LNCaP clone FGC (cell line): ENCODE measurements around the gene GGCT.

Experiments used
- DNase-seq: peaks from one replicate; pipeline ENCODE4 v3.0.0-alpha.2; 2011; ENCODE audit warnings: low read depth
- H3K4me3 ChIP-seq: 2 replicates; pipeline ENCODE4 v1.5.1; 2011; ENCODE audit warnings: mild to moderate bottlenecking, low read depth, low read length, control low read depth
- TF ChIP-seq, protein P1 (sequence below): IDR thresholded peaks from 2 replicates; pipeline ENCODE4 v1.5.1; 2012; ENCODE audit warnings: mild to moderate bottlenecking; ENCODE audit not compliant: control insufficient read depth, insufficient read depth; ENCODE audit errors: extremely low read depth

The GGCT gene

DNA sequence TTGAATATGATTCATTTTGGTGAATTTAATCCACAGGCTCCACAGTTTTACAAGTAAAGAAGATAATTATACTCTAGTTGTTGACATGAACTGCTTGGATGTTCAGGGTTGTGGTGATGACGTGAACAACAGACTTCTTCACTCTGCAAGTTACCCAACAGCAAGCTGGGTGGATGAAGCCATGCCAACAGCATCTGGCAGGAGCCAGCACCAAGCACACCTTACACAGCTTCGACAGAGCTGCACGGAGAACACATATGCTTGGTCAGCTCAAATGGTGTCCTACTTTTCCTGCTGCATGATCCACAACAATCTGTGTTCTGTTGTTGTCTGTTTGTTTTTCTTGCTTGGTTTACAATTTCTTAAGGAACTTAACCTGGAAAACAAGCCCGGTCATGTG lies 35.8 kb downstream of the GGCT start:
- TF ChIP-seq, protein P1, sequence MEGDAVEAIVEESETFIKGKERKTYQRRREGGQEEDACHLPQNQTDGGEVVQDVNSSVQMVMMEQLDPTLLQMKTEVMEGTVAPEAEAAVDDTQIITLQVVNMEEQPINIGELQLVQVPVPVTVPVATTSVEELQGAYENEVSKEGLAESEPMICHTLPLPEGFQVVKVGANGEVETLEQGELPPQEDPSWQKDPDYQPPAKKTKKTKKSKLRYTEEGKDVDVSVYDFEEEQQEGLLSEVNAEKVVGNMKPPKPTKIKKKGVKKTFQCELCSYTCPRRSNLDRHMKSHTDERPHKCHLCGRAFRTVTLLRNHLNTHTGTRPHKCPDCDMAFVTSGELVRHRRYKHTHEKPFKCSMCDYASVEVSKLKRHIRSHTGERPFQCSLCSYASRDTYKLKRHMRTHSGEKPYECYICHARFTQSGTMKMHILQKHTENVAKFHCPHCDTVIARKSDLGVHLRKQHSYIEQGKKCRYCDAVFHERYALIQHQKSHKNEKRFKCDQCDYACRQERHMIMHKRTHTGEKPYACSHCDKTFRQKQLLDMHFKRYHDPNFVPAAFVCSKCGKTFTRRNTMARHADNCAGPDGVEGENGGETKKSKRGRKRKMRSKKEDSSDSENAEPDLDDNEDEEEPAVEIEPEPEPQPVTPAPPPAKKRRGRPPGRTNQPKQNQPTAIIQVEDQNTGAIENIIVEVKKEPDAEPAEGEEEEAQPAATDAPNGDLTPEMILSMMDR: no peak
- no peak for DNase-seq
- no peak overlapping the region for H3K4me3 ChIP-seq

DNA sequence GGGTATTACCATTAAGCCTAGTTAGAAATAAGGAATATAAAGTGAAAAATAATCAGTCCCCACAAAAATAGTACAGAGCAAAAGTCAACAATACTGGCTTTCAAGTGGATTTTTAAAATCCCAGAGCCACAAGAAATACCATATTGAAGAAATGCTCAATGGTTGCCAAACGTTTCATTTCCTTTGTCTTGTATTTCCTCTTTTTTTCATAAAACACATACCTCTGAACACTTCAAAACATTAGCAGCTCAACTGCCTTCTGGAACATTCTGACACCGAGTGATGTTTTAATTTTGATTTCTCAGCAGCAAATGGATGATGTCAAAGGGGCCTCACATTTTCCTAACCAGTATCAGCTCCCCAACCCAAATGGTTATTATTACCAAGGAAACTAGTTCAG lies 36.6 kb downstream of the GGCT start:
- no peak for DNase-seq
- no peak overlapping the region for H3K4me3 ChIP-seq
- TF ChIP-seq, protein P1: no peak

DNA sequence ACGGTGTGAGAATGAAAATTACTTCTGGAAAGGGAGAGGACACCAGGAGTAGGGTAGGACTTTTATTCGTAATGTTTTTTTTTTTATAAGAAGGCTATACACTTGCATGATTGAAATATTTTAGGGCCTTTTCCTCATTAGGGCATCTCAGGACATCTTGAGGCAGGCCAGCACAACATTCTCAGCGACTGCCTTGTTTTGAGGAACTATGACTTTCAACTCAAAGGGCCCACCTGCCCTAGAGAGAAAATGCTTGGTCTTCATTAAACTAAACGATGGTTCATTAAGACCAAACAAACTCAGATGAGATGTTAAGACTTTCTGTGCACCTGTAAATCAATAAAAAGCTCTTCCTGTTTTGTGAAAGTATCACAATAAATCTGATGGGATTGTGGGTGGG lies 37.4 kb downstream of the GGCT start:
- no peak overlapping the region for H3K4me3 ChIP-seq
- TF ChIP-seq, protein P1: no peak
- no peak for DNase-seq

DNA sequence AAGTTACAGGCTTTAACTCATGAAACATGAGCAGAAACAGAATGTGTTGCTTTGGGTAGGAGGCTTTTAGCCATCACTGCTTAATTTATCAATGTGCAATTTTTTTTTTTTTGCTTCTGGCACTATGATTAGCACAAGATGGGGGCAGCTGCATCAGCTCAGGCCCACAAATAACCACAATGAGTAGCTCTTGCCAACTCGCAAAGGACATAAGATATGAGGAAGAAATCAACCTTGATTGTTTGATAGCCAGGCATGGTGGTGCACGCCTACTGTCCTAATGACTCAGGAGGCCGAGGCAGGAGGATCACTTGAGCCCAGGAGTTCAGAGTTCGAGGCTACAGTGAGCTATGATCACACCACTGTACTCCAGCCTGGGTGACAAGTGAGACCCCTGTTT lies 38.4 kb downstream of the GGCT start:
- no peak overlapping the region for H3K4me3 ChIP-seq
- TF ChIP-seq, protein P1: no peak
- no peak for DNase-seq

DNA sequence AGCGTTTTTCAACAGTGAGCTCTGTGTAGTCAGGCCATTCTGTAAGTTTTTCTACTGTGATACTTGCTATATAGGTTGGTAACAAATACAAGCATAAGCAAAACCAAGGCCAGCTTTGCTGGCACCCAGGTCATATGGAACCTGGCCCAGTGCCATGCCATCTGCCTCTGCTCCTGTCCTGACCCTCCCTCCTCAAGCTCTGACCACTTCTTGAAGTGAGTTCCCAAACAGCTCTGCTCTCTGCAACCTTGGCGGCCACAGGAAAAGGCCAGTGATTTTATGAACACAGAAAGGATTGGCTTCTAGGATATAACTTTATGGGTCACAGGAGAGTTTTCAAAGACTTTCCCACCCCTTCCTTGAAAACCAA lies 38.8 kb downstream of the GGCT start:
- H3K4me3 ChIP-seq: no peak overlapping the region
- DNase-seq: no peak
- TF ChIP-seq, protein P1: no peak

DNA sequence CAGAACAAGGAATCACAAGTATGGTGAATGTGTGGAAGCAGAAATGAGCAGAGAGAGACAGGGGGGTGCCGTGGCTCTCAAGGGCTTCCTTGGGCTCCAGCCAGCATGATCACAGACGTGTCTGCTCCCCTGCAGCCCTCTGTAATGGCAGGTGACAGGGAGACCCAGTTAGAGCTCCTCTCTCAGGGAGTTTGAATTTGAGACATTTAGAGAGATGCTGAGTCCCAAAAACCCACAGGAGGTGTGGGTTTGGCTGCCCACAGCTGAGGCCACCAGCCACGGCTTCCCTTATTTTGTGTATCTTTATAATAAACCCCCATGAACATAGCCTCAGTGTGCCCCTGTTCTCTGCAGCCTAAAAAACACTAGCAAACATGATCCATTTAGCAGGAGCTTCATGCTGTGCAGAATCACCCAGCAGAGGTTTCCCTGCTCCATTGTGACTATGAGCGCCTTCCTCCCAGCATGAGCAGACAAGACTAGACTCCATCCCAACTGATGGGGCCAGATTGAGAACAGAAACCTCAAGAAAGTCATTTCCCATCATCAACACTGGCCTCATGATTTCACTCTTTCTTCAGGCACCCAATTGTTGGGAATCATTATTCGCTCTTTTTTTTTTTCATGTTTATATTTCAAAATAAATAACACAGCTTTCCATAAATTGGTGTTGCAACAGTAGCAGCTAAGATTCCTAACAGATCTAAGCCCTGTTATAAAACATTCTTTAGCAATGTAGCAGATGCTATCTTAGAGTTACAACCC lies 39.4 kb downstream of the GGCT start:
- no peak for DNase-seq
- no peak overlapping the region for H3K4me3 ChIP-seq
- TF ChIP-seq, protein P1: no peak

DNA sequence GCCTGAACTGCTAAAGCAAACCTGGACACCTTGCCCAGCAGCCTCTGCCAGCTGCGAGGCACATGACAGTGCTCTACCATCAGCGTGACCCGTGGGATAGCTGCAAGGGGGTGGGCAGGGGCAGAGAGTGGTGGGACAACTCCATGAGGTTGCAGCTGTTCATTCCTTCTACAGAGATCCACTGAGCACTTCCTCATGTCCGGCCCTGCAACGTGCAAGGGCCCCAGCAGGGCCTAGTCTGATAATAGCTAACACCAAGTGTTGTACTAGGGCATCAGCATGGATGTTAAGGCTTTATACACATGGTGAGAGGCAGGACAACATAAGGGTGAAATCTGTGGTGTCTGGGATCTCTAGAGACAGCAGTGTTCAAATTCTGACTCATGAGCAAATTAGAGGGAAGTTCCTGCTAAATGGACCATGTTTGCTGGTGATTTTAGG lies 40.4 kb downstream of the GGCT start:
- no peak overlapping the region for H3K4me3 ChIP-seq
- TF ChIP-seq, protein P1: no peak
- no peak for DNase-seq
